Esophagus muscularis mucosa (tissue), 4 donors: ENCODE results near the gene SUPT3H. TPM values are rescaled to one million over a fixed set of nuclear protein-coding genes. Genes with fewer than 3 reads are reported as not detected.

Experiments used
- DNase-seq: peaks from one replicate; pipeline ENCODE4 v3.0.0-alpha.2; 2017; ENCODE audit errors: extremely low spot score
- H3K27ac ChIP-seq, 4 donors: fragments of 200-600 bp; sonication (generic); replicated peaks in 1 of 4; 1 replicate in 3 of 4; 2 replicates in 1 of 4; pipeline ENCODE4 v1.5.1; 2016 to 2019; ENCODE audit warnings: mild to moderate bottlenecking in 1 of 4
- H3K27me3 ChIP-seq, 4 donors: fragments of 200-600 bp; sonication (generic); one replicate each; pipeline versions ENCODE4 v1.5.1 to v1.6.0; 2016 to 2019
- H3K36me3 ChIP-seq, 4 donors: fragments of 200-600 bp; sonication (generic); one replicate each; pipeline ENCODE4 v1.5.1; 2016 to 2019
- H3K4me1 ChIP-seq, 4 donors: fragments of 200-600 bp; sonication (generic); one replicate each; pipeline ENCODE4 v1.5.1; 2016 to 2019
- H3K4me3 ChIP-seq, 4 donors: fragments of 200-600 bp; sonication (generic); 1 replicate in 2 of 4; 2 replicates in 2 of 4; pipeline ENCODE4 v1.5.1; 2016 to 2019; ENCODE audit warnings: mild to moderate bottlenecking in 4 of 4, moderate library complexity in 1 of 4
- H3K9me3 ChIP-seq, 4 donors: fragments of 200-600 bp; sonication (generic); 1 replicate in 3 of 4; 2 replicates in 1 of 4; pipeline ENCODE4 v1.5.1; 2016 to 2019
- CTCF ChIP-seq, 3 experiments: fragments of 200-600 bp in 2 of 3; fragments of 450-650 bp in 1 of 3; sonication (generic) in 2 of 3; IDR thresholded peaks; one replicate each; pipeline ENCODE4 v1.5.1; 2017 to 2019; ENCODE audit warnings: antibody characterized with exemption in 3 of 3, mild to moderate bottlenecking in 2 of 3, moderate library complexity in 1 of 3
- EP300 ChIP-seq: sonication (generic); formaldehyde crosslinking; IDR thresholded peaks from one replicate; pipeline ENCODE4 v1.6.1; 2017; ENCODE audit warnings: antibody characterized with exemption
- POLR2A ChIP-seq: fragments of 450-650 bp; IDR thresholded peaks from one replicate; pipeline ENCODE4 v1.6.1; 2017; ENCODE audit warnings: antibody characterized with exemption, moderate library complexity, mild to moderate bottlenecking, low read depth
- POLR2AphosphoS5 ChIP-seq, 2 donors: sonication (generic); formaldehyde crosslinking; IDR thresholded peaks; one replicate each; pipeline ENCODE4 v1.6.1; 2017; ENCODE audit warnings: antibody characterized with exemption in 2 of 2
- WGBS: methylation state at CpG from one replicate; pipeline ENCODE4 v1.1.5; 2018; 5-methylcytosine and 5-hydroxymethylcytosine counted together
- intact Hi-C: fragments of 100-400 bp; cut with DNase I; formaldehyde crosslinking; loops from one replicate; pipeline ENCODE4 v1.15.1; 2023
- total RNA-seq, 4 donors: library from RNA; depleted of rRNA; stranded (reverse); fragments of >200 nt; gene quantifications; one replicate each; pipeline versions ENCODE4 v1.1.0 to v1.2.1, GENCODE V29; 2016

Gene SUPT3H
- total RNA-seq, 4 donors from 2014 or later, result 5.1 to 13.3 (median 9.9) TPM

- Histone ChIP-seq H3K9me3 (peaks cover 0 to 4% (median 0%) of the 10 kb centered on the region in 4 donors), H3K27me3 (no peaks in the 10 kb centered on the region), H3K4me3 (no peak overlapping the region), H3K36me3 (no peaks in the 10 kb centered on the region), H3K27ac (no peak overlapping the region), H3K4me1 (no peaks in the 10 kb centered on the region)
- 98% methylated on average over 3 of the region's 3 CpGs for WGBS
- intact Hi-C loops, result no loop called here
- TF ChIP-seq EP300 (no peak), POLR2A (no peak), POLR2AphosphoS5 (IDR thresholded peaks at IDR 0.05) (no peak), CTCF (IDR thresholded peaks at IDR 0.05) (no peak)
- no peak for DNase-seq
These were observed 557.0 kb downstream of the SUPT3H start for GRCh38 chr6:44820759-44821158.

- Histone ChIP-seq H3K27me3 (no peaks in the 10 kb centered on the region), H3K27ac (no peak overlapping the region), H3K4me1 (no peaks in the 10 kb centered on the region), H3K4me3 (no peak overlapping the region), H3K36me3 (no peaks in the 10 kb centered on the region), H3K9me3 (peaks cover 0 to 4% (median 0%) of the 10 kb centered on the region in 4 donors)
- DNase-seq, result no peak
- intact Hi-C loops, result no loop called here
- WGBS, result 84% methylated on average over 2 of the region's 2 CpGs
- no peak for TF ChIP-seq POLR2A
- no peak for TF ChIP-seq POLR2AphosphoS5 (IDR thresholded peaks at IDR 0.05)
- no peak for TF ChIP-seq EP300
- TF ChIP-seq CTCF (IDR thresholded peaks at IDR 0.05), result no peak
These were observed 557.4 kb downstream of the SUPT3H start for GRCh38 chr6:44820321-44820720.

DNA sequence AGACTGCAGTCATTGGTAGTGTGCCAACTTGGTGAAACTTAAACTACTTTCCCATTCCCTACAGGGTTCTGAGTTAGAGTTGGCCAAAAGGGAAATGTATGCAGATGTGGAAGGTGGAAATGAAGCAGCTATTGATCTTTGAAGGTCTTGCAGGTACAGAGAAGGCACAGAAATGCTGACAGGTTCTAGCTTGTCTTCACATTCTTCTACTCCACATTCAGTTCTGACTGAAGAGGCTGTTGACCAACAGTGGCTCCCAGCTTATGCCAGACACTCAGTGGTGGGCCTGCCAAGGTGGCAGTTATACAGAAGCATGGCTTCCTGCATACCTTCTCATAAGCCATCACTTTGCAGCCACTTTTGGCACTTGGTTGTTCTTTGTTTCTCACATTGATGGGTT is 566.3 kb downstream of the SUPT3H start:
- Histone ChIP-seq H3K9me3 (no peaks in the 10 kb centered on the region), H3K36me3 (no peaks in the 10 kb centered on the region), H3K4me3 (no peak overlapping the region), H3K4me1 (peaks cover 0 to 14% (median 10%) of the 10 kb centered on the region in 4 donors), H3K27me3 (no peaks in the 10 kb centered on the region), H3K27ac (no peak overlapping the region)
- intact Hi-C loops, result no loop called here
- TF ChIP-seq EP300, result no peak
- TF ChIP-seq POLR2AphosphoS5 (IDR thresholded peaks at IDR 0.05), result no peak
- no peak for TF ChIP-seq CTCF (IDR thresholded peaks at IDR 0.05)
- no peak for TF ChIP-seq POLR2A
- no peak for DNase-seq

DNA sequence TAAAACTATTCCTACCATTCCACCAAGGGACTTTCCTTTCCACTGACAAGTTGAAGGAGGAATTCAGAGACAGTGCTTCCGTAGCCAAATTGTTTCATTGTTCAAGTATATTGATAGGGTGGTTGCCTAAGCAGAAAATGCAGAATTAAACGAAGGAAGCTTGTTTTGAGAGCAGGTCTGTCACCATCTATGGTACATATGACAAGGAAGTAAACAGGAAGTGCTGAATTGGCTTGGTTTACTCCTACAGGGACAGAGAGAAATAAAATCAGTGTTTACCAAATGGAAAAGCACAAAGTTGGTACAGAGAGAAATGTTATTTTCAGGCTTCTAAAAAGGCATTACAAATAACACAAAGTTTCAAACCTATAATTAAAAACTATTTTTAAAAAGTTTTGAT is 568.5 kb downstream of the SUPT3H start:
- Histone ChIP-seq H3K9me3 (no peaks in the 10 kb centered on the region), H3K27ac (no peak overlapping the region), H3K27me3 (no peaks in the 10 kb centered on the region), H3K4me1 (peaks cover 0 to 21% (median 19%) of the 10 kb centered on the region in 4 donors), H3K4me3 (no peak overlapping the region), H3K36me3 (no peaks in the 10 kb centered on the region)
- no peak for TF ChIP-seq EP300
- TF ChIP-seq POLR2AphosphoS5 (IDR thresholded peaks at IDR 0.05), result no peak
- no peak for TF ChIP-seq POLR2A
- TF ChIP-seq CTCF (IDR thresholded peaks at IDR 0.05), result no peak
- no peak for DNase-seq
- WGBS, result 34% methylated on average over 2 of the region's 2 CpGs
- intact Hi-C loops, result no loop called here

DNA sequence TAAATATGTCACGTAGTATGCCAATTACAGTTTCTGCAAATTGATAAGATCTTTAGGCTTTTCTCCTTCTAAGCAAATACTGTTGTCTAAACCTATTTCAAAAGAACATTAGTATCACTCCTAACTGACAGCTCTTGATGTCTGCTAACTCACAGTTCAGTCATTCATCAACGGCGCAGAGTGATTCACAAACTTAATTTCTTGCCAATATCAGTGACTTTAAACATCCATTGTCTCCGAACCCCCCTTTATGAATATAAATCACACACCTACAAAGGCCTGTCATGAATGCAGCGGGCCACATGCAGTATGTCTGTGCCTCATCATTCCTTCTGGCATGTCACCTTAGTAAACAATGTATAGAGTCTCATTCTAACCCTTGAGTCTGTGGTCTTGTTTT is 569.6 kb downstream of the SUPT3H start:
- no peak overlapping the region for H3K27ac ChIP-seq
- TF ChIP-seq CTCF (IDR thresholded peaks at IDR 0.05) (no peak), POLR2AphosphoS5 (IDR thresholded peaks at IDR 0.05) (no peak), EP300 (no peak), POLR2A (no peak)
- WGBS, result 79% methylated on average over 5 of the region's 5 CpGs
- intact Hi-C loops, result no loop called here
- H3K36me3 ChIP-seq, result no peaks in the 10 kb centered on the region
- no peaks in the 10 kb centered on the region for H3K27me3 ChIP-seq
- H3K9me3 ChIP-seq, result no peaks in the 10 kb centered on the region
- H3K4me1 ChIP-seq, result peaks cover 0 to 21% (median 18%) of the 10 kb centered on the region in 4 donors
- no peak for DNase-seq
- H3K4me3 ChIP-seq, result no peak overlapping the region
